ENCODE data around the gene KCNH6.

Gene KCNH6

GRCh38 chr17:63546308-63547082, 23.3 kb downstream of the KCNH6 start:
- no peak overlapping the region for H3K4me3 ChIP-seq (replicated peaks; ENCODE audit: low read depth, low read length)
- DNase-seq (ENCODE audit: extremely low read depth, low read depth) = no peak
- TF ChIP-seq, protein P1, sequence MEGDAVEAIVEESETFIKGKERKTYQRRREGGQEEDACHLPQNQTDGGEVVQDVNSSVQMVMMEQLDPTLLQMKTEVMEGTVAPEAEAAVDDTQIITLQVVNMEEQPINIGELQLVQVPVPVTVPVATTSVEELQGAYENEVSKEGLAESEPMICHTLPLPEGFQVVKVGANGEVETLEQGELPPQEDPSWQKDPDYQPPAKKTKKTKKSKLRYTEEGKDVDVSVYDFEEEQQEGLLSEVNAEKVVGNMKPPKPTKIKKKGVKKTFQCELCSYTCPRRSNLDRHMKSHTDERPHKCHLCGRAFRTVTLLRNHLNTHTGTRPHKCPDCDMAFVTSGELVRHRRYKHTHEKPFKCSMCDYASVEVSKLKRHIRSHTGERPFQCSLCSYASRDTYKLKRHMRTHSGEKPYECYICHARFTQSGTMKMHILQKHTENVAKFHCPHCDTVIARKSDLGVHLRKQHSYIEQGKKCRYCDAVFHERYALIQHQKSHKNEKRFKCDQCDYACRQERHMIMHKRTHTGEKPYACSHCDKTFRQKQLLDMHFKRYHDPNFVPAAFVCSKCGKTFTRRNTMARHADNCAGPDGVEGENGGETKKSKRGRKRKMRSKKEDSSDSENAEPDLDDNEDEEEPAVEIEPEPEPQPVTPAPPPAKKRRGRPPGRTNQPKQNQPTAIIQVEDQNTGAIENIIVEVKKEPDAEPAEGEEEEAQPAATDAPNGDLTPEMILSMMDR (IDR thresholded peaks at IDR 0.05; ENCODE audit: low read depth, low read length, missing control alignments) = no peak

DNA sequence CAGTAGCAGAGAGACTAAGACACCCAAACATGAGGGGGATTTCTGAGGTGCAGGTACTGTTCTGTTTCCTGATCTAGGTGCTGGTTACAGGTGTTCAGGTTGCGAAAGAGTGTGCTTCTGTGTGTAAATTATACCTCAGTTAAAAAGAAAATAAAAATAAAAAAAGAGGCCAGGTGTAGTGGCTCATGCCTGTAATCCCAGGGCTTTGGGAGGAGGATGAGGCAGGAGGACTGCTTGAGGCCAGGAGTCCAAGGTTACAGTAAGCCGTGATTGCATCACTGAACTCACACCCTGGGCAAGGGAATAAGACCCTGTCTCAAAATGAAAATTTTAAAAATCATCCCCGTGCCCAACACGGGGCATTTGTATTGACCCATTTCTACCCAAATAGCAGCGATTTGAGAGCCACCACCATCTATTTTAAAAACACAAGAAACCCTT, 23.9 kb downstream of the KCNH6 start:
- TF ChIP-seq, protein P1 (IDR thresholded peaks at IDR 0.05; ENCODE audit: low read depth, low read length, missing control alignments) = no peak
- no peak for DNase-seq (ENCODE audit: extremely low read depth, low read depth)
- no peak overlapping the region for H3K4me3 ChIP-seq (replicated peaks; ENCODE audit: low read depth, low read length)

DNA sequence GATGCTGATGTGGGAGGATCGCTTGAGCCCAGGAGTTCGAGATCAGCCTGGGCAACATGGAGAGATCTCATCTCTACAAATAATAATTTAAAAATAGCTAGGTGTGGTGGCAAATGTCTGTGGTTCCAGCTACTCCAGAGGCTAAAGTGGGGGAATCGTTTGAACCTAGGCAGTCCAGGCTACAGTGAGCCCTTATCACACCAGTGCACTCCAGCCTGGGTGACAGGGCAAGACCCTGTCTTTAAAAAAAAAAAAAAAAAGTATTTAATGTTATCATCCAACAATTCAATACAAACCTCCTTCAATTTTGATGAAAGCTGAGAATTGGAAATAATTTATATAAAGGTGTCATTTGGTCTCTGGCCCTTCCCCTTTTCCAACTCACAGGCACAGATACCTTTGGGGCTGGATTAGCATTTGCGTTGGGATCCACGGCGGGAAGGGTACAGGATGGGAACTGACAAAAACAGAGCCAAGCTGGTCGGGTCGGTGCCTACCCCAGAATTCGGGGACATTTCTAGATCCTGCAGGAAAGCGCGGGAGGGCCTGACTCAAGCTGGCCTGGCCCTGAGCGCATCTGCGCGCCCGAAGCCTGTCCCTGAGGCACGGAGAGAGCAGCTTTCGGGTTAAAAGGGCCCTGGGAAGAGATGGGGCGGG, 26.3 kb downstream of the KCNH6 start:
- no peak for DNase-seq (ENCODE audit: extremely low read depth, low read depth)
- H3K4me3 ChIP-seq (replicated peaks; ENCODE audit: low read depth, low read length) = peak overlapping the region; percentile 98
- TF ChIP-seq, protein P1 (IDR thresholded peaks at IDR 0.05; ENCODE audit: low read depth, low read length, missing control alignments) = no peak

DNA sequence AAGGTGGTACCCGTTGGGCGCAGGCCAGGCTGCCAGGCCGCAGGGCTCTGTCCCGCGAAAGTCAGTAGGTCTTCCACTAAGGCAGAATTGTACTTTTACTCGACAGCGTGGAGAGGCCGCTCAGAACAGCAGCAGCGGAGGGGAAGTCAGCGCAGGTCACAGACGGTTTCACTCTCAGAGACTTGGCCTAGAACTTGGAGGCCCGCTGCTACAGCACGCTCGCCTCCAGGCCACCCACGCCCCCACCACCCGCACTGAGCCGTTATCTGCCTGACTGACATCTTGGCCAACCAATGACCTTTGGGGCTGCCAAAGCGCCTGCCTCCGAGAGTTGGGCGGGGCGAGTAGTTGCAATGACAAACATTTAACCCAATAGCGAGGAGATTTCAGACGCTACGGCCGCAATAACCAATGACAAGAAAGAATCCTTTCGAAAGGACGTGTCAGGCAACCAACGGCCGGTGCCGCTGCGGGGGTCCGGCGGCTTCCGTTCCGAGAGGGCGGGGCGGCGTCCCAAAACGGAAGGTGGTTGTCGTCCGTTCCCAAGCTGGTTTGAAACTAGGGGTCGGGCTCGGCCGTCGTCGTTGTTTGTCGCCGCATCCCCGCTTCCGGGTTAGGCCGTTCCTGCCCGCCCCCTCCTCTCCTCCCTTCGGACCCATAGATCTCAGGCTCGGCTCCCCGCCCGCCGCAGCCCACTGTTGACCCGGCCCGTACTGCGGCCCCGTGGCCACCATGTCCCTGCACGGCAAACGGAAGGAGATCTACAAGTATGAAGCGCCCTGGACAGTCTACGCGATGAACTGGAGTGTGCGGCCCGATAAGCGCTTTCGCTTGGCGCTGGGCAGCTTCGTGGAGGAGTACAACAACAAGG, 27.0 kb downstream of the KCNH6 start, which contains the start of gene DCAF7:
DCAF7 (plus strand) TSS at position 532 of the 871 bp plus-strand sequence; CDS start at position 733, 201 bp downstream.
- H3K4me3 ChIP-seq (replicated peaks; ENCODE audit: low read depth, low read length) = peak within 1 kb of the TSS; percentile 98
- DNase-seq (ENCODE audit: extremely low read depth, low read depth) = peak; percentile 100
- TF ChIP-seq, protein P1 (IDR thresholded peaks at IDR 0.05; ENCODE audit: low read depth, low read length, missing control alignments) = no peak

DNA sequence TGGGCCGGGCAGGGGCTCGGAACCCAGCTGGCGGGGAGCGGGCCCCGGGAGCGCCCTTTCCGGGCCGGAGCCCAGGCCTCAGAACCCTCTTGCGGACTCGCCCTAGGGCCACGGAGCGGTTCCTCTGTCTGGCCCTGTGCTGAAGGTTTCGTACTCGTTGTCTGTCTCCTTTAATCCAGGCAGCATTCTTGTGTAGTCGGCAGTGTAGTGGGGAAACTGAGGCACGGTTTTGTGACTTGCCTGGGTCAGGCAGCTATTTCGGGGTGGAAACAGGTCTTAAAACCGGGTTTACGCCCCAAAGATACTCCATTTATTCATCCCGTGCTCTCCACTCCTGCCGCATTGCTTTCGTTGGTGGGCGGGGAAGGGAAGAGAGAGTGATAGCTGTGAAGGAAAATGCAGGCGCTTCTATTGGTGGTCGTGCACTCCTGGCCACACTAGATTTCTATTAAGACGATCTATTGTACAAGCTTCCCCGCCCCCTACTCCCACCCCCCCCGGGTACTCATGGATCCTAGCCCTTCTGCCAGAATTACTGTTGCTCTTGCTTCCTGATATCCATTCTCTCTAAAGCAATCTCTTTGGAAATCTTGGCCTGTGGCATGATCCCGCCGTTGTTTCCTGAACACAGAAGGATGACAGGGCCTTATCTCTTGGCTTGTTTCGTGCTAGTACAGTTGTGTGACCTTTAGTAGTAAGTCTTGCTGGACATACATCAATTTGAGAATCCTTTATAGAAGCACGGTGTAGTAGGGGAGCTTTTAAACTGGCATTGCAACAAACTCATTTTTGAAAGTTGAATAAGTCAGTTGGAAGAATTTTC, 27.9 kb downstream of the KCNH6 start:
- TF ChIP-seq, protein P1 (IDR thresholded peaks at IDR 0.05; ENCODE audit: low read depth, low read length, missing control alignments) = no peak
- H3K4me3 ChIP-seq (replicated peaks; ENCODE audit: low read depth, low read length) = peak overlapping the region; percentile 98
- DNase-seq (ENCODE audit: extremely low read depth, low read depth) = no peak

DNA sequence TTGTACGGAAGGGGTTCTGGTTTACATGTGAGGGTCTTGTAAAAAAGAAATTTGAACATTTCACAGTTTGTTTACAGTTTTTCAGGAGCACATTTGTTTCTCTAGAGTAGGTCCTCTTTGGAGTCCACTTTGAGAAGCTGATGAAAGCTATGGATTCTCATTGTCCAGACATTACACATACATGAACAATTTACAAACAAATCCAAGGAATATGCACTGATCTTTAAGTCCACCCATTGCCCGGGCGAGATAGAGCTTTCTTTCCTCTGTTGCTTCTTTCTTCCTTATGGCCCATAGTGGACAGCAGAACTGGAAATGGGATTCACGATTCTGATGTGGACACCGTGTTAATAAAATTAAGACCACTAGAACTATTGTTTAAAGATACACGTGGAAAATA, 29.1 kb downstream of the KCNH6 start:
- TF ChIP-seq, protein P1 (IDR thresholded peaks at IDR 0.05; ENCODE audit: low read depth, low read length, missing control alignments) = no peak
- peak overlapping the region; percentile 98 for H3K4me3 ChIP-seq (replicated peaks; ENCODE audit: low read depth, low read length)
- no peak for DNase-seq (ENCODE audit: extremely low read depth, low read depth)
